GM19452 (cell line): ENCODE results near the gene CCDC196.

Experiments used
- ATAC-seq: cut with Tn5 transposase; IDR thresholded peaks from one replicate; pipeline ENCODE4 v1.9.1; 2021; ENCODE audit not compliant: unreplicated experiment

Gene CCDC196, protein sequence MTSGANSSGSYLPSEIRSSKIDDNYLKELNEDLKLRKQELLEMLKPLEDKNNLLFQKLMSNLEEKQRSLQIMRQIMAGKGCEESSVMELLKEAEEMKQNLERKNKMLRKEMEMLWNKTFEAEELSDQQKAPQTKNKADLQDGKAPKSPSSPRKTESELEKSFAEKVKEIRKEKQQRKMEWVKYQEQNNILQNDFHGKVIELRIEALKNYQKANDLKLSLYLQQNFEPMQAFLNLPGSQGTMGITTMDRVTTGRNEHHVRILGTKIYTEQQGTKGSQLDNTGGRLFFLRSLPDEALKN

DNA sequence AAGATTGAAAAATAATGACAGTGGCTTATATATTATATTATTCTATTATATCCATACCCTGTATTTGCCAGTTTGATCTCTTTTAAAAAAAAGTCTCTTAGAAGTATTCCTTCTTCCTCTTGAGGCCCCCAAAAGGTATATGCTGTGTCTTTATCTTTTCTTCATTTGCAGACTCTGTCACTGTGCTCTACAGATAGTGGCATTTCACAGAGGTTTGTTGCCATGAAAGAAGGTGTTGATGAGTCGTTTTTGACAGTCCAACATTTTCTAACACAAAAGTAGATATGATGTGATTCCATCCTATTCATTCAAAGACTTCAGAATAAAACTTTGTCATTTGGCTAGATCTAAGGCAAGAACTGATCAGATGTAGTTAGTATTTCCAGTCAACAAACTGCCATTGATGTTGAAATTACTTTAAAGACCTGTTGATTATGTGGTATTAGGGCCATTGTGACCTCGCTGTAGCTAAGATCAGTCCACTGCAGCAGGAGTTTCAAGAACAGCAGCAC lies at the start of gene CCDC196:
Gene CCDC196, plus strand, starts transcription at position 462 of the 512 bp plus-strand sequence. CDS start 132 bp downstream, outside the sequence.
- no peak for ATAC-seq

DNA sequence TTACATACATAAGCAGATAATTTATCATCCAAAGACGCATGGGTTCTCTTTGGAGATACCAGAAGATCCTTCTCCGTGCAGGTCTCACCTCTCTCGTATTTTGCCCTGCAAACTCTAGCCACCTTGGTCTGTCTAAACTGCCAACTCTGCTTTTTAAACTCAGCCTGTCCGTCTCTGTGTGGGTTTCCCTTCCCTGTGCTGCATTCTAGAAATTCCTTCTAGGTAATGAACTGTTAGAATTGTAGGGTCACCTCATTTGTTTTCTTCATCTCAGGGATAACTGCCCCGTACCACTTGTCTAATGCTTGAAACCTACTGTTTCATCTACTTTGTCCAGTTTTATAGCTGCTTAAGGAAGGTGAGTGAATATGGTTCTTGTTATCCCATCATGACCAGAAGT lies 45.4 kb upstream of the CCDC196 start:
- ATAC-seq, result no peak

DNA sequence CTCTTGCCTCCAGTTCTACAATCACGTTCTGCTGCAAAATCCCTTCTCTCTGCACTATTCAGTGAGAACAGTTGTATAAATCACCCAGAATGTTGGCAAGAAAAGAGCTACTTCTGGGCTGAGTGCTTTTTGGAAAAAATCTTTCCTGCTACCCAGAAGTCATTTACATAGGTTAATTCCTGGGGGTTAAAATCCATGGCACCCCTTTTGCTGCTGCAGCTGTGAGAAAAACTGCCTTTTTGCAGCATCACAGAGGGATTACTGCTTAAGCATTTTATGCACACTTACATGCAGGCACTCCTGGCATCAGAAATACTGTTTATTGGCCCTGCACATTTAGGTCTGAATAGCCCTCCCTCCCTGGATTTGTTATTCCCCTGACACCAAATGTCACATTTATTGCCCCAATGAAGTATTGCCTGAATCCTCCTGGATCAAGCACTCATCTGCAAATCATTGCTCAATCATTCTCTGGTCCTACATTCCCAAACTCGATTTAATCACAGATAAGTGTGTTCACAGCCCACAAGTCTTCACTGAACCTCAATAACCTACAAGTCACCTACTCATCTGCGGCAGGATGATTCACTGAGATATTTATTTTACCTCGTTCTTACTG lies 43.1 kb upstream of the CCDC196 start:
- ATAC-seq, result no peak

GRCh38 chr14:66443785-66444184 lies 42.4 kb upstream of the CCDC196 start:
- no peak for ATAC-seq

- ATAC-seq, result no peak
Measured at GRCh38 chr14:66444271-66444927, 41.8 kb upstream of the CCDC196 start.

DNA sequence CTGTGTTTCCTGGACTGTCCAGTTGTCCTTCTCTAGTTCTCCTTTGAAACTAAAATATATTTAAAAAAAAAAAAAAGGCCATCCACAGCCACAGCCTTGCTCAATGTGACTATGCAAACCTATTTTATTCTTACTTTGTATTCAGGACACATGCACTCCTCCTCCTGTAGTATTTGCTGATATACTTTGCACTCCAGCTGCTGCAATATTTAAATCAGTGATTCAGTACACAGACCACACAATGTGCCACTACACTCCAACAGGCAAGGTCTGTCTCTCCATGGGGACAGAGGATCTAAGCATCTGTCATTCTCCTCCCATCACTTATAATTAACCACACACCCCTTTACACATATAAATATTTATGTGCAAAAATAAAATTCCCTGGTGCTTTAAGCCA lies 40.2 kb upstream of the CCDC196 start:
- ATAC-seq, result no peak

DNA sequence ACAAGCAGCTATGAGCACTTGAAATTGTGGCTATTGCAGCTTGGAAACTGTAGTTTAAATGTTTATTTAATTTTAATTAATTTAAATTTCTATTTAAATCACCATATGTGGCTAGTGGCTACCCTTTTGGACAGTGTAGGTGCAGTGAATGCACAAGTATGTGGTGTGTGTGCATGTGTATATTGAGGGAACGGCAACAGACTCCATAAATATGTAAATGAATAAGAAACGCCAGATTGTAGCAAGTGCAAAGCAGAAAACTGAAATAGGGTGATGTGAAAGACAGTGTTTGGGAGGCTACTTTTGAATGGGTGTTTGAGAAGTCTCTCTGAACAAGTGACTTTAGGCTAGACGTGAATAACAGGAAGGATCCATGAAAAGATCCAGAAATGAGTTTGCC lies 32.7 kb upstream of the CCDC196 start:
- no peak for ATAC-seq

DNA sequence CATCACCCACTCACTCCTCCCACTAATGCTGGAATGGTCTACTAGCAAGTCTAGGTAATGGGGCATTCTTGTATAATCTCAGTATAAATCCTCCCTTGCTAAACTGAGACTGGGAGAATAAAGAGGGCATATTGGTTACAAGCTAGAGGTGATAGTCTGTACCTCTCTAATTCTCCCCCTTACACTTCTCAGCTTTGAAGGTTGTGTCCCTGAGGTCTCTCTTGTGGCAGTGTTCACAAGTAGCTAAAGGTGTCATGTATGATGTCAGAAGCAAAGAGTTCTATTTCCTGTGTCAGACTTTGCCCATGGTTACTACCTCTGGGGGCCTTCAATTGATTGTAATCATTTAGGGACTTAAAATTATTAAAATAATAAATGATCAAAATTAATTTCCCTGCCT lies 26.6 kb upstream of the CCDC196 start:
- ATAC-seq, result no peak

DNA sequence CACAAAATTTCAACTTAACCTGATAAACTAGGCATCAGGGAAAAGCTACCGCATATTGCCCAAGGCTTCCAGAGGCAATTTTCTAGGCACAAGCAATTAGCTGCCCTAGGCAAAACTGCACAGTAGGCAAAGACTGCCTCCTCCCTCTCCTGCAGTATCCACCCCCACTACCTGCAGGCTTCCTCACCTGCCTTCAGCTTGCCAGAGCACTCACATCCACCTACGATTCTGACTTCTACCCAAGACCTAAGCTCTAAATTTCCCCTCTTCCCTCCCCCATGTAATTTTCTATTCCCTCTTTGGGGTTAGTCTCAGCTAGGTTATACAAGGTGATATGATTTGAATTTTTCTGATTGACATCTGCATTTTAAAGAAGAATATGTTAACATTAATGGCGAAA lies 21.9 kb upstream of the CCDC196 start:
- ATAC-seq, result no peak

- no peak for ATAC-seq
Measured at GRCh38 chr14:66468778-66469367, 17.3 kb upstream of the CCDC196 start.

DNA sequence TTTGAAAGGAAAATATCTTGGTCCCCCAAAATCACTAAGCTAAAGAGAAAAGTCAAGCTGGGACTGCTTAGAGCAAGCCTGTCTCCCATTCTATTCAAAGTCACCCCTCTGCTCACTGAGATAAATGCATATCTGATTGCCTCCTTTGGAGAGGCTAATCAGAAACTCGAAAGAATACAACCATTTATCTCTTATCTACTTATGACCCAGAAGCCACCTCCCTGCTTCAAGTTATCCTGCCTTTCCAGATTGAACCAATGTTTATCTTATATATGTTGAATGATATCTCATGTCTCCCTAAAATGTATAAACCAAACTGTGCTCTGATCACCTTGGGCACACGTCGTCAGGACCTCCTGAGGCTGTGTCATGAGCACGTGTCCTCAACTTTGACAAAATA lies 14.6 kb upstream of the CCDC196 start:
- no peak for ATAC-seq

DNA sequence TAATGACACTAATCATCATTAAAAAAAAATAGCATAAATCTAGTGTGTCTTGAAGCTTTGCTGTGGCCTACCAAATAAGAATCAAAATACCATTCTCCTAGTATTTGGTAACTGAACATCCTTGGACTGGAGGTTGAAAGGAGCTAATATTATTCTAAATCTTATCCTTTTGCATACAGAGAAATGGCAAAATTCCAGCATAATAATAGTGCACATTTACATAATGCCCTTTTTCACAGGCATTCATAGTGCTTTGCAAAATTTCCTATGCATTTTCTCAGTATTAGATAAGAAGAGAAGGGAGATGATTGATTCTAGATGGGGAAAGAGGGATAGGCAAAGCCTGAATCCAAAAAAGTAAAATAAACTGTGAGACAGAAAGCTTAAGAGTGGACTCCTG lies 13.9 kb upstream of the CCDC196 start:
- ATAC-seq, result no peak

- ATAC-seq, result no peak
Measured at GRCh38 chr14:66473223-66473622, 12.9 kb upstream of the CCDC196 start.

- ATAC-seq, result no peak
Measured at GRCh38 chr14:66476964-66477363, 9.2 kb upstream of the CCDC196 start.

DNA sequence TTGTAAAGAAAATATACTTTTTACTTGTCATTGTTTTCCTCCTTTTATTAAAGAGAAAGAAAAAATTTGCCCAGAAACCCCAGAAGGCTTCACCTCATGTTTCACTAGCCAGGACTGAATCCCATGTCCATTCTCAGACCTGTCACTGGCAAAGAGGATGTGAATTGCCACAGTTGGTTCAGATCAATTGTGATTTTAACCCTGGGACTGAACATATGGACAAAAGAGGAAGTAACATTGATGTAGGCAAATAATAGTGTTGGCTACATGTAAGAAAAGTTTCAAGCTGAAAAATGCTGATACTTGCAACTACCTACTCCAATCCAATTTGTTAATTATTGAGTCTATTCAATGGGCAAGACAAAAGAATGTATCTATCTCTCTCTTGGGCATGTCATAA lies 8.6 kb upstream of the CCDC196 start:
- ATAC-seq, result no peak

DNA sequence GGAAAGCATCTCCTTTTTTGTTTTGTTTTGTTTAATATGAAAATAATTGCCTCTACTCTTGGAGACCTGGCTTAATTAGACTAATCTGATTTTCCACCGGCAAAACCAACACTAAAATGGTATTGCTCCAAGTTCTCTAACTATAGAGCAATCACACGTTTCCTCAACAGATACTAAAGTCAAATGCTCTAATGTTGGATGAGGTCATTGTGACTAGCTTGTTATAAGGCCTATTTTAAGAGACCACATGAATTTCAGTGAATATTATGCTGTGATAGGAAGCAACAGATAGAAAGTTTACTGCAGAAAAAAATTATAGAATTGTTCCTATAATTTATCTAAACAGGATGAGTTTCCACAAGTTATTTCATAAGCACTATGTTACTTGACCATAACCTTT lies 3.3 kb upstream of the CCDC196 start:
- ATAC-seq, result no peak

DNA sequence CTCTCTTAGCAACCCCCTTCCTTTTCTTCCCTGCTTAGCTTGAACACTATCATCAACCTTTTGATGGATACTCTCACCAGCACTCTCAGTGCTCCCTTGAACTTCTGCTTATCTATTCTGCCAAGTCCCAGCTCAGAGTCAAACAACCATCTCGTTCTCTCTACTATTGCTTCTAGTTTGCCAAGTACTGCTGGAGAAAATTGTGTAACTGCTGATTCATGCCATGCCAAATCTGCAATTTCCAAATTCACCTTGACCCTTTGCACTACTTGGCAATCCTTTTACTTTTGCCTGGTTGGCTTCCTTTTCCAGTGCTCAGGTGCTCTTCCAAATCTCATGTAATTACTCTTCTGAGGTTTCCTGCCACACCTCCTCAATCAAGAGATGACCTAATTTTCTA lies 2.8 kb upstream of the CCDC196 start:
- no peak for ATAC-seq

GRCh38 chr14:66485029-66485428 lies 1.1 kb upstream of the CCDC196 start:
- ATAC-seq, result no peak

- ATAC-seq, result no peak
Measured at GRCh38 chr14:66487164-66487563, 993 bp downstream of the CCDC196 start.

DNA sequence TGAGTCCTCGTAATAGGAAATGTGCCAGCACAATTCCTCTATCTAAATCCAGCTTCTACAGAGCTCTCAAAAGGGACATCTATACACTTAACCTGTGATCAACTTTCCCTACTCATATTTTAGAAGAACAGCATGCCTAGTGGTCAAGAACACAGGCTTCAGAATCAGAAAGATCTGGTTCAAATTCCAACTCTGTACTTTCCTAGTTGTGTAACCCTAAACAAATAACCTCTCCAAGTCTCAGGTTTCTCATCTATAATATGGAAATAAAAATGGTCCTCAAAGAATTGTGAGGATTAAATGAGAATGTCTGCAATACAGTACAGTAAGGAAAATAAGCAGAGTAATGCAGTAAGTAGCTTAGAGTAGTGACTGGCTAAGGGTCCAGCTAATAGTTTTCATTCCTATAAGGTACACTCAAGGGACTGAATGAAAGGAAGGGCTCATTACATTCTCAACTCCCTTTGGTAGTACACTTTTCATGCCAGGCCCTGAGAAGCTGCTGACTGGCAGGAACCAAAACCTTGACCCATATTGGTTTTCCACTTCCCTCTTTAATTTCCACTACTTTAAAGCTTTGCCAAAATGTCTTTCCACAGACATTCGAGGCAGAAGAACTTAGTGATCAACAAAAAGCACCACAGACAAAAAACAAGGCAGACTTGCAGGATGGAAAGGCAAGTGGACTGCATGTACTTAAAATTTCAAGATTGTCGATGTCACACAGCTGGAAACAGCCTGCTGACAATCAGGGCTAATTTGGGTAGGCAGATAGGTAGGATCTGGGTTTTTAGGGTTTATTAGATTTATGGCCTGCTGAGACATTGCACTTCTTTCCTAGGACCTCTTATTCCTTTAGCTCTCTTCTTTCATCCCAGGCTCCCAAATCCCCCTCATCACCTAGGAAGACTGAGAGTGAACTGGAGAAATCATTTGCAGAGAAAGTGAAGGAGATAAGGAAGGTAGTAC lies 4.3 kb downstream of the CCDC196 start:
- ATAC-seq, result no peak

- no peak for ATAC-seq
Measured at GRCh38 chr14:66493750-66494149, 7.6 kb downstream of the CCDC196 start.
